HepG2 (cell line): ENCODE results near the gene SLCO2B1. TPM values are rescaled to one million over a fixed set of nuclear protein-coding genes. Genes with fewer than 3 reads are reported as not detected.

ENCODE experiments used
- ASH2L ChIP-seq: fragments of 300-600, 200-600 bp; sonication (generic); IDR thresholded peaks from 2 replicates; pipeline ENCODE4 v1.7.0; 2017; ENCODE audit warnings: low read depth, mild to moderate bottlenecking, moderate library complexity, mixed read lengths, low read length; ENCODE audit not compliant: insufficient read length
- CHD4 ChIP-seq: fragments of 200-600 bp; sonication (generic); IDR thresholded peaks from 2 replicates; pipeline ENCODE4 v1.7.0; 2017; ENCODE audit warnings: mild to moderate bottlenecking, low read length, borderline replicate concordance
- KLF13 ChIP-seq: sonication (generic); formaldehyde crosslinking; IDR thresholded peaks from 2 replicates; pipeline ENCODE4 v1.4.0; 2020; ENCODE audit warnings: mild to moderate bottlenecking, missing genetic modification reagents
- NCOA5 ChIP-seq: sonication (generic); formaldehyde crosslinking; IDR thresholded peaks from 2 replicates; pipeline ENCODE4 v1.4.0; 2020; ENCODE audit warnings: missing genetic modification reagents
- PAF1 ChIP-seq: IDR thresholded peaks from 2 replicates; pipeline ENCODE4 v1.6.1; 2016; ENCODE audit warnings: missing genetic modification reagents, missing compliant biosample characterization
- POLR2A ChIP-seq, 2 experiments: IDR thresholded peaks; 2 replicates each; pipeline ENCODE4 v1.6.1; 2011; ENCODE audit warnings: low read depth in 2 of 2, low read length in 2 of 2, mild to moderate bottlenecking in 1 of 2, moderate library complexity in 1 of 2; ENCODE audit not compliant: insufficient read depth in 1 of 2
- SMARCC2 ChIP-seq: fragments of 450-650 bp; IDR thresholded peaks from 2 replicates; pipeline ENCODE4 v1.6.1; 2017; ENCODE audit warnings: antibody characterized with exemption, mild to moderate bottlenecking
- ZNF17 ChIP-seq: sonication (generic); formaldehyde crosslinking; IDR thresholded peaks from 2 replicates; pipeline ENCODE4 v1.5.0; 2020; ENCODE audit warnings: mild to moderate bottlenecking, missing genetic modification reagents
- ZNF572 ChIP-seq: sonication (generic); formaldehyde crosslinking; IDR thresholded peaks from 2 replicates; pipeline ENCODE4 v1.5.1; 2020; ENCODE audit warnings: mild to moderate bottlenecking, missing genetic modification reagents
- ZNF605 ChIP-seq: sonication (generic); formaldehyde crosslinking; IDR thresholded peaks from 2 replicates; pipeline ENCODE4 v1.8.0; 2022; ENCODE audit warnings: mild to moderate bottlenecking, missing genetic modification reagents
- ZNF703 ChIP-seq: sonication (generic); formaldehyde crosslinking; IDR thresholded peaks from 2 replicates; pipeline ENCODE4 v1.5.1; 2020; ENCODE audit warnings: missing genetic modification reagents, mild to moderate bottlenecking, moderate library complexity, borderline replicate concordance
- polyA plus RNA-seq, 8 experiments: library from polyadenylated mRNA; depleted of rRNA in 3 of 8; stranded (reverse) in 7 of 8; unstranded in 1 of 8; fragments of >200 nt; fragmentation: Illumina TruSeq in 4 of 8; extraction: Trizol in 4 of 8; gene quantifications; 2 replicates each; pipeline versions ENCODE4 v1.2.1 to v1.2.3, GENCODE V29; 2011 to 2016; ENCODE audit warnings: low read depth in 4 of 8, missing spikeins in 1 of 8, mixed read lengths in 1 of 8; ENCODE audit not compliant: insufficient read depth in 1 of 8
- total RNA-seq, 5 experiments: library from RNA; depleted of rRNA; stranded (reverse); fragments of >200 nt; fragmentation: Illumina TruSeq; extraction: Trizol; gene quantifications; 2 replicates each; pipeline ENCODE4 v1.2.3, GENCODE V29; 2016; ENCODE audit warnings: low read depth in 1 of 5
- TF ChIP-seq, protein P1 (sequence below): conservative IDR thresholded peaks from 2 replicates; pipeline ENCODE4 v1.6.1; 2018; ENCODE audit warnings: missing genetic modification reagents
- TF ChIP-seq, protein P2 (sequence below): sonication (generic); formaldehyde crosslinking; IDR thresholded peaks from 2 replicates; pipeline ENCODE4 v1.5.0; 2020; ENCODE audit warnings: mild to moderate bottlenecking, missing genetic modification reagents
- TF ChIP-seq, protein P3 (sequence below): sonication (generic); formaldehyde crosslinking; IDR thresholded peaks from 2 replicates; pipeline ENCODE4 v1.4.0; 2020; ENCODE audit warnings: mild to moderate bottlenecking, missing genetic modification reagents
- TF ChIP-seq, protein P4 (sequence below): sonication (generic); formaldehyde crosslinking; IDR thresholded peaks from 2 replicates; pipeline ENCODE4 v1.4.0; 2020; ENCODE audit warnings: missing genetic modification reagents
- TF ChIP-seq, protein P5 (sequence below): IDR thresholded peaks from 2 replicates; pipeline ENCODE4 v1.6.1; 2016; ENCODE audit warnings: missing compliant biosample characterization, missing genetic modification reagents, borderline replicate concordance
- TF ChIP-seq, protein P6 (sequence below): IDR thresholded peaks from 2 replicates; pipeline ENCODE4 v1.6.1; 2016; ENCODE audit warnings: low read depth, missing genetic modification reagents, missing compliant biosample characterization

SLCO2B1 gene
- total and polyA plus RNA-seq, 2 of the 13 experiments (the other 11 are each of a cell fraction or from before 2014, with no cell fraction given): 15.3 to 19.8 TPM

DNA sequence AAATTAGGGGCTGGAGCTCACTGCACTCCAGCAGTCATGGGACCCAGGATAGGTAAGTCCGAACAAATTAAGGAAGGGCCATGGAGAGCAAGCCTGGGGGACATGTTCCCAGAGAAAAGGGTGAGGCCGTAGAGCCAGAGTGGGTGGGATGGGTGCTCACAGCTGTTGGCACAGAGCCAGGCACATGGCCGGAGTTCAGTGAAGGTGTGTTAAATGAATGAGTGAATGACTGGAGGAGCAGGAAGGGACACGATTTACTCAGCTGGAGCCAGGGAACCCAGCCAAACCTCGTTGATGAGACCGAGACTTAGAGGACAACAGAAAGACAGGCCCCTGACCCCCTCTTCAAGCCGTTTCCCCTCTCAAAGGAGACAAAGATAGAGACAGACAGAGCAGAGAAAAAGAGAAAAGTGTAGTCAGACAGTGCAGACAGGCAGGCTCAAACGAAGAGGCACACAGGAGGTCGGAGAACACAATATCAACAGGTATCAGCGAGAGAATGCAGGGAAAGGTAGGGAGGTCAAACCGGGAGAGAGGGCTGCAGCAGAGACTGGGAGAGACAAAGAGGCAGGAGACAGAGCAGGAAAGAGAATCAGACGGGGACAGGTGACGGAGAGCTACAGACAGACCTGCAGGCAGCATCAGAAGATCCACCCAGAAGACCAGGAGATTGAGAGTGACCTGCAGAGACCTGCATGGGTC lies 590 bp downstream of the SLCO2B1 start (continued):
- TF ChIP-seq, protein P1, sequence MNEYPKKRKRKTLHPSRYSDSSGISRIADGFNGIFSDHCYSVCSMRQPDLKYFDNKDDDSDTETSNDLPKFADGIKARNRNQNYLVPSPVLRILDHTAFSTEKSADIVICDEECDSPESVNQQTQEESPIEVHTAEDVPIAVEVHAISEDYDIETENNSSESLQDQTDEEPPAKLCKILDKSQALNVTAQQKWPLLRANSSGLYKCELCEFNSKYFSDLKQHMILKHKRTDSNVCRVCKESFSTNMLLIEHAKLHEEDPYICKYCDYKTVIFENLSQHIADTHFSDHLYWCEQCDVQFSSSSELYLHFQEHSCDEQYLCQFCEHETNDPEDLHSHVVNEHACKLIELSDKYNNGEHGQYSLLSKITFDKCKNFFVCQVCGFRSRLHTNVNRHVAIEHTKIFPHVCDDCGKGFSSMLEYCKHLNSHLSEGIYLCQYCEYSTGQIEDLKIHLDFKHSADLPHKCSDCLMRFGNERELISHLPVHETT (CRISPR knock-in tag): no peak
- TF ChIP-seq, protein P2, sequence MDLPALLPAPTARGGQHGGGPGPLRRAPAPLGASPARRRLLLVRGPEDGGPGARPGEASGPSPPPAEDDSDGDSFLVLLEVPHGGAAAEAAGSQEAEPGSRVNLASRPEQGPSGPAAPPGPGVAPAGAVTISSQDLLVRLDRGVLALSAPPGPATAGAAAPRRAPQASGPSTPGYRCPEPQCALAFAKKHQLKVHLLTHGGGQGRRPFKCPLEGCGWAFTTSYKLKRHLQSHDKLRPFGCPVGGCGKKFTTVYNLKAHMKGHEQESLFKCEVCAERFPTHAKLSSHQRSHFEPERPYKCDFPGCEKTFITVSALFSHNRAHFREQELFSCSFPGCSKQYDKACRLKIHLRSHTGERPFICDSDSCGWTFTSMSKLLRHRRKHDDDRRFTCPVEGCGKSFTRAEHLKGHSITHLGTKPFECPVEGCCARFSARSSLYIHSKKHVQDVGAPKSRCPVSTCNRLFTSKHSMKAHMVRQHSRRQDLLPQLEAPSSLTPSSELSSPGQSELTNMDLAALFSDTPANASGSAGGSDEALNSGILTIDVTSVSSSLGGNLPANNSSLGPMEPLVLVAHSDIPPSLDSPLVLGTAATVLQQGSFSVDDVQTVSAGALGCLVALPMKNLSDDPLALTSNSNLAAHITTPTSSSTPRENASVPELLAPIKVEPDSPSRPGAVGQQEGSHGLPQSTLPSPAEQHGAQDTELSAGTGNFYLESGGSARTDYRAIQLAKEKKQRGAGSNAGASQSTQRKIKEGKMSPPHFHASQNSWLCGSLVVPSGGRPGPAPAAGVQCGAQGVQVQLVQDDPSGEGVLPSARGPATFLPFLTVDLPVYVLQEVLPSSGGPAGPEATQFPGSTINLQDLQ (CRISPR knock-in tag): 0 out of 2 replicates have a peak, but pooled peaks have one; percentile 47
- no peak for TF ChIP-seq POLR2A (IDR thresholded peaks at IDR 0.05; ENCODE audit: insufficient read depth in 1 of 2, low read depth in 2 of 2, low read length in 2 of 2)
- TF ChIP-seq CHD4: no peak
- no peak for TF ChIP-seq SMARCC2
- no peak for TF ChIP-seq ASH2L
- TF ChIP-seq, protein P3, sequence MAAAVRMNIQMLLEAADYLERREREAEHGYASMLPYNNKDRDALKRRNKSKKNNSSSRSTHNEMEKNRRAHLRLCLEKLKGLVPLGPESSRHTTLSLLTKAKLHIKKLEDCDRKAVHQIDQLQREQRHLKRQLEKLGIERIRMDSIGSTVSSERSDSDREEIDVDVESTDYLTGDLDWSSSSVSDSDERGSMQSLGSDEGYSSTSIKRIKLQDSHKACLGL (CRISPR knock-in tag): no peak
- 0 out of 2 replicates have a peak, but pooled peaks have one; percentile 24 for TF ChIP-seq ZNF605
- no peak for TF ChIP-seq PAF1 (CRISPR knock-in tag)
- TF ChIP-seq, protein P4, sequence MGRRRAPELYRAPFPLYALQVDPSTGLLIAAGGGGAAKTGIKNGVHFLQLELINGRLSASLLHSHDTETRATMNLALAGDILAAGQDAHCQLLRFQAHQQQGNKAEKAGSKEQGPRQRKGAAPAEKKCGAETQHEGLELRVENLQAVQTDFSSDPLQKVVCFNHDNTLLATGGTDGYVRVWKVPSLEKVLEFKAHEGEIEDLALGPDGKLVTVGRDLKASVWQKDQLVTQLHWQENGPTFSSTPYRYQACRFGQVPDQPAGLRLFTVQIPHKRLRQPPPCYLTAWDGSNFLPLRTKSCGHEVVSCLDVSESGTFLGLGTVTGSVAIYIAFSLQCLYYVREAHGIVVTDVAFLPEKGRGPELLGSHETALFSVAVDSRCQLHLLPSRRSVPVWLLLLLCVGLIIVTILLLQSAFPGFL: no peak
- TF ChIP-seq ZNF572: 0 out of 2 replicates have a peak, but pooled peaks have one; percentile 27
- TF ChIP-seq NCOA5 (CRISPR knock-in tag): no peak
- no peak for TF ChIP-seq KLF13 (CRISPR knock-in tag)
- TF ChIP-seq, protein P5, sequence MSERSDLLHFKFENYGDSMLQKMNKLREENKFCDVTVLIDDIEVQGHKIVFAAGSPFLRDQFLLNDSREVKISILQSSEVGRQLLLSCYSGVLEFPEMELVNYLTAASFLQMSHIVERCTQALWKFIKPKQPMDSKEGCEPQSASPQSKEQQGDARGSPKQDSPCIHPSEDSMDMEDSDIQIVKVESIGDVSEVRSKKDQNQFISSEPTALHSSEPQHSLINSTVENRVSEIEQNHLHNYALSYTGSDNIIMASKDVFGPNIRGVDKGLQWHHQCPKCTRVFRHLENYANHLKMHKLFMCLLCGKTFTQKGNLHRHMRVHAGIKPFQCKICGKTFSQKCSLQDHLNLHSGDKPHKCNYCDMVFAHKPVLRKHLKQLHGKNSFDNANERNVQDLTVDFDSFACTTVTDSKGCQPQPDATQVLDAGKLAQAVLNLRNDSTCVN (CRISPR knock-in tag): no peak
- TF ChIP-seq ZNF17 (CRISPR knock-in tag): no peak
- TF ChIP-seq ZNF703 (CRISPR knock-in tag): no peak
- TF ChIP-seq, protein P6, sequence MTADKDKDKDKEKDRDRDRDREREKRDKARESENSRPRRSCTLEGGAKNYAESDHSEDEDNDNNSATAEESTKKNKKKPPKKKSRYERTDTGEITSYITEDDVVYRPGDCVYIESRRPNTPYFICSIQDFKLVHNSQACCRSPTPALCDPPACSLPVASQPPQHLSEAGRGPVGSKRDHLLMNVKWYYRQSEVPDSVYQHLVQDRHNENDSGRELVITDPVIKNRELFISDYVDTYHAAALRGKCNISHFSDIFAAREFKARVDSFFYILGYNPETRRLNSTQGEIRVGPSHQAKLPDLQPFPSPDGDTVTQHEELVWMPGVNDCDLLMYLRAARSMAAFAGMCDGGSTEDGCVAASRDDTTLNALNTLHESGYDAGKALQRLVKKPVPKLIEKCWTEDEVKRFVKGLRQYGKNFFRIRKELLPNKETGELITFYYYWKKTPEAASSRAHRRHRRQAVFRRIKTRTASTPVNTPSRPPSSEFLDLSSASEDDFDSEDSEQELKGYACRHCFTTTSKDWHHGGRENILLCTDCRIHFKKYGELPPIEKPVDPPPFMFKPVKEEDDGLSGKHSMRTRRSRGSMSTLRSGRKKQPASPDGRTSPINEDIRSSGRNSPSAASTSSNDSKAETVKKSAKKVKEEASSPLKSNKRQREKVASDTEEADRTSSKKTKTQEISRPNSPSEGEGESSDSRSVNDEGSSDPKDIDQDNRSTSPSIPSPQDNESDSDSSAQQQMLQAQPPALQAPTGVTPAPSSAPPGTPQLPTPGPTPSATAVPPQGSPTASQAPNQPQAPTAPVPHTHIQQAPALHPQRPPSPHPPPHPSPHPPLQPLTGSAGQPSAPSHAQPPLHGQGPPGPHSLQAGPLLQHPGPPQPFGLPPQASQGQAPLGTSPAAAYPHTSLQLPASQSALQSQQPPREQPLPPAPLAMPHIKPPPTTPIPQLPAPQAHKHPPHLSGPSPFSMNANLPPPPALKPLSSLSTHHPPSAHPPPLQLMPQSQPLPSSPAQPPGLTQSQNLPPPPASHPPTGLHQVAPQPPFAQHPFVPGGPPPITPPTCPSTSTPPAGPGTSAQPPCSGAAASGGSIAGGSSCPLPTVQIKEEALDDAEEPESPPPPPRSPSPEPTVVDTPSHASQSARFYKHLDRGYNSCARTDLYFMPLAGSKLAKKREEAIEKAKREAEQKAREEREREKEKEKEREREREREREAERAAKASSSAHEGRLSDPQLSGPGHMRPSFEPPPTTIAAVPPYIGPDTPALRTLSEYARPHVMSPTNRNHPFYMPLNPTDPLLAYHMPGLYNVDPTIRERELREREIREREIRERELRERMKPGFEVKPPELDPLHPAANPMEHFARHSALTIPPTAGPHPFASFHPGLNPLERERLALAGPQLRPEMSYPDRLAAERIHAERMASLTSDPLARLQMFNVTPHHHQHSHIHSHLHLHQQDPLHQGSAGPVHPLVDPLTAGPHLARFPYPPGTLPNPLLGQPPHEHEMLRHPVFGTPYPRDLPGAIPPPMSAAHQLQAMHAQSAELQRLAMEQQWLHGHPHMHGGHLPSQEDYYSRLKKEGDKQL (CRISPR knock-in tag): no peak
